ENCODE data around the gene OR5A2. TPM values are rescaled to one million over a fixed set of nuclear protein-coding genes. Genes with fewer than 3 reads are reported as not detected.

OR5A2 gene
- total and polyA plus RNA-seq, 9 donors: not detected

- no peak for TF ChIP-seq EP300 (IDR thresholded peaks at IDR 0.05)
- TF ChIP-seq POLR2A (IDR thresholded peaks at IDR 0.05): no peak
- no peak for TF ChIP-seq CTCF (IDR thresholded peaks at IDR 0.05)
- Histone ChIP-seq H3K27me3 (no peaks in the 10 kb centered on the region), H3K4me1 (ENCODE audit: insufficient read depth) (no peaks in the 10 kb centered on the region), H3K4me3 (no peak overlapping the region), H3K27ac (no peak overlapping the region), H3K9me3 (no peaks in the 10 kb centered on the region), H3K36me3 (no peaks in the 10 kb centered on the region)
- 66 to 92% (median 70%) methylated on average over 2 of the region's 2 CpGs for whole genome bisulfite sequencing, 3 donors
- intact Hi-C loops (cut with DNase I): no loop called here
- DNase-seq: no peak
Measured at GRCh38 chr11:59423835-59424234, 2.4 kb downstream of the OR5A2 start.

- Histone ChIP-seq H3K27ac (no peak overlapping the region), H3K36me3 (no peaks in the 10 kb centered on the region), H3K27me3 (no peaks in the 10 kb centered on the region), H3K4me3 (no peak overlapping the region), H3K9me3 (no peaks in the 10 kb centered on the region), H3K4me1 (ENCODE audit: insufficient read depth) (no peaks in the 10 kb centered on the region)
- WGBS, 3 donors: 62 to 80% (median 65%) methylated on average over 2 of the region's 2 CpGs
- DNase-seq: no peak
- intact Hi-C loops (cut with DNase I): no loop called here
- TF ChIP-seq POLR2A (IDR thresholded peaks at IDR 0.05) (no peak), CTCF (IDR thresholded peaks at IDR 0.05) (no peak), EP300 (IDR thresholded peaks at IDR 0.05) (no peak)
Measured at GRCh38 chr11:59418156-59418555, 8.1 kb downstream of the OR5A2 start.

- 66 to 74% (median 70%) methylated on average over 5 of the region's 5 CpGs for WGBS, 3 donors
- Histone ChIP-seq H3K36me3 (no peaks in the 10 kb centered on the region), H3K9me3 (no peaks in the 10 kb centered on the region), H3K4me1 (ENCODE audit: insufficient read depth) (no peaks in the 10 kb centered on the region), H3K4me3 (no peak overlapping the region), H3K27ac (no peak overlapping the region), H3K27me3 (no peaks in the 10 kb centered on the region)
- intact Hi-C loops (cut with DNase I): no loop called here
- DNase-seq: no peak
- no peak for TF ChIP-seq POLR2A (IDR thresholded peaks at IDR 0.05)
- no peak for TF ChIP-seq EP300 (IDR thresholded peaks at IDR 0.05)
- no peak for TF ChIP-seq CTCF (IDR thresholded peaks at IDR 0.05)
Measured at GRCh38 chr11:59417023-59417422, 9.2 kb downstream of the OR5A2 start.

- no peaks in the 10 kb centered on the region for H3K9me3 ChIP-seq
- TF ChIP-seq EP300 (IDR thresholded peaks at IDR 0.05) (no peak), POLR2A (IDR thresholded peaks at IDR 0.05) (no peak), CTCF (IDR thresholded peaks at IDR 0.05) (no peak)
- intact Hi-C loops (cut with DNase I): no loop called here
- H3K27ac ChIP-seq: no peak overlapping the region
- H3K4me1 ChIP-seq (ENCODE audit: insufficient read depth): no peaks in the 10 kb centered on the region
- 83 to 85% (median 84%) methylated on average over 5 of the region's 5 CpGs for WGBS, 3 donors
- DNase-seq: no peak
- H3K4me3 ChIP-seq: no peak overlapping the region
- H3K36me3 ChIP-seq: no peaks in the 10 kb centered on the region
- H3K27me3 ChIP-seq: no peaks in the 10 kb centered on the region
Measured at GRCh38 chr11:59416613-59417012, 9.6 kb downstream of the OR5A2 start.

GRCh38 chr11:59415111-59415510 lies 11.1 kb downstream of the OR5A2 start:
- no peaks in the 10 kb centered on the region for H3K4me1 ChIP-seq (ENCODE audit: insufficient read depth)
- no peak for DNase-seq
- WGBS, 3 donors: 58 to 82% (median 70%) methylated on average over 1 of the region's 1 CpG
- no peaks in the 10 kb centered on the region for H3K9me3 ChIP-seq
- H3K27ac ChIP-seq: no peak overlapping the region
- H3K27me3 ChIP-seq: no peaks in the 10 kb centered on the region
- no peak overlapping the region for H3K4me3 ChIP-seq
- no peak for TF ChIP-seq POLR2A (IDR thresholded peaks at IDR 0.05)
- no peak for TF ChIP-seq CTCF (IDR thresholded peaks at IDR 0.05)
- no peak for TF ChIP-seq EP300 (IDR thresholded peaks at IDR 0.05)
- H3K36me3 ChIP-seq: no peaks in the 10 kb centered on the region
- intact Hi-C loops (cut with DNase I): no loop called here
